Colonic mucosa (tissue), 4 donors: ENCODE results near the gene TRPM6. TPM values are rescaled to one million over a fixed set of nuclear protein-coding genes. Genes with fewer than 3 reads are reported as not detected.
"Not testable (repeated sequence)": the region's sequence is repeated elsewhere in the genome, so short reads cannot be mapped to it uniquely, and the experiment has no call there.

Experiments used
- DNase-seq: peaks from one replicate; pipeline ENCODE4 v3.0.0-alpha.2; 2020
- H3K27ac ChIP-seq: fragments of 200-600 bp; one replicate; pipeline ENCODE4 v1.8.0; 2021
- H3K27me3 ChIP-seq: fragments of 200-600 bp; one replicate; pipeline ENCODE4 v1.8.0; 2021
- H3K36me3 ChIP-seq: fragments of 200-600 bp; one replicate; pipeline ENCODE4 v1.8.0; 2021
- H3K4me1 ChIP-seq: fragments of 200-600 bp; one replicate; pipeline ENCODE4 v1.8.0; 2021; ENCODE audit warnings: mild to moderate bottlenecking
- H3K4me3 ChIP-seq: fragments of 200-600 bp; one replicate; pipeline ENCODE4 v1.8.0; 2021
- H3K9ac ChIP-seq, 2 donors: one replicate each; pipeline ENCODE4 v1.7.0; 2013; ENCODE audit warnings: control low read depth in 2 of 2, low read depth in 2 of 2, low read length in 2 of 2
- H3K9me3 ChIP-seq: fragments of 200-600 bp; one replicate; pipeline ENCODE4 v1.8.0; 2021
- intact Hi-C: fragments of 100-400 bp; cut with DNase I; formaldehyde crosslinking; loops from one replicate; pipeline ENCODE4 v1.14.1; 2022
- total RNA-seq, 2 donors: library from RNA; stranded (reverse); fragmentation: NEBNext Ultra II Directional in 1 of 2; extraction: Animal tissue kit (Norgen Biotek cat#: 25700) in 1 of 2; gene quantifications; one replicate each; pipeline ENCODE4 v1.2.1, GENCODE V29; 2021
- TF ChIP-seq, protein P1 (sequence below): fragments of 200-600 bp; IDR thresholded peaks from one replicate; pipeline ENCODE4 v1.8.0; 2022; ENCODE audit warnings: antibody characterized with exemption, mild to moderate bottlenecking
- donor health status: healthy.
- donor health status: DM: no; HTN: no; CAD: no.
- donor health status: DM: no; HTN: no; CAD: no.

The TRPM6 gene
- total RNA-seq, 2 donors from 2014 or later = 15.1 to 44.1 TPM

DNA sequence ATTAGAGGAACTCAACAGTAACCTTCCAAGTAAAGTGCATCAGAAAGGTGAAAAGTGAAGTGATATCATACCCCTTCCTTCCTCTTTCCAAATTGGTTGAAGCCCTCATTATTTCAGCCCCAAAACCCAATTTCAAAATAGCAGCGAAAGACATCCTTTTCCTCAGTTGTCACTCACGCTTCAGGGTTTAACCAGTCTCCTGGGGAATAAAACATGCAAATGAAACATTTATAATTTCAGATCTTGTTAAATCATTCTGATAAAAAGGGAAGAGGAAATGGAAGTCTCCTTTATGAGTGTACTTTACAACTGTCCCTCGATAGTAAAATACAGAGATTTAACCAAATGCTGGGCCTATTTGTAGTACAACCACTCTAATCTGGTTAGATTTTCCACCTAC is 22.5 kb downstream of the TRPM6 start:
- TF ChIP-seq, protein P1, sequence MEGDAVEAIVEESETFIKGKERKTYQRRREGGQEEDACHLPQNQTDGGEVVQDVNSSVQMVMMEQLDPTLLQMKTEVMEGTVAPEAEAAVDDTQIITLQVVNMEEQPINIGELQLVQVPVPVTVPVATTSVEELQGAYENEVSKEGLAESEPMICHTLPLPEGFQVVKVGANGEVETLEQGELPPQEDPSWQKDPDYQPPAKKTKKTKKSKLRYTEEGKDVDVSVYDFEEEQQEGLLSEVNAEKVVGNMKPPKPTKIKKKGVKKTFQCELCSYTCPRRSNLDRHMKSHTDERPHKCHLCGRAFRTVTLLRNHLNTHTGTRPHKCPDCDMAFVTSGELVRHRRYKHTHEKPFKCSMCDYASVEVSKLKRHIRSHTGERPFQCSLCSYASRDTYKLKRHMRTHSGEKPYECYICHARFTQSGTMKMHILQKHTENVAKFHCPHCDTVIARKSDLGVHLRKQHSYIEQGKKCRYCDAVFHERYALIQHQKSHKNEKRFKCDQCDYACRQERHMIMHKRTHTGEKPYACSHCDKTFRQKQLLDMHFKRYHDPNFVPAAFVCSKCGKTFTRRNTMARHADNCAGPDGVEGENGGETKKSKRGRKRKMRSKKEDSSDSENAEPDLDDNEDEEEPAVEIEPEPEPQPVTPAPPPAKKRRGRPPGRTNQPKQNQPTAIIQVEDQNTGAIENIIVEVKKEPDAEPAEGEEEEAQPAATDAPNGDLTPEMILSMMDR = no peak

DNA sequence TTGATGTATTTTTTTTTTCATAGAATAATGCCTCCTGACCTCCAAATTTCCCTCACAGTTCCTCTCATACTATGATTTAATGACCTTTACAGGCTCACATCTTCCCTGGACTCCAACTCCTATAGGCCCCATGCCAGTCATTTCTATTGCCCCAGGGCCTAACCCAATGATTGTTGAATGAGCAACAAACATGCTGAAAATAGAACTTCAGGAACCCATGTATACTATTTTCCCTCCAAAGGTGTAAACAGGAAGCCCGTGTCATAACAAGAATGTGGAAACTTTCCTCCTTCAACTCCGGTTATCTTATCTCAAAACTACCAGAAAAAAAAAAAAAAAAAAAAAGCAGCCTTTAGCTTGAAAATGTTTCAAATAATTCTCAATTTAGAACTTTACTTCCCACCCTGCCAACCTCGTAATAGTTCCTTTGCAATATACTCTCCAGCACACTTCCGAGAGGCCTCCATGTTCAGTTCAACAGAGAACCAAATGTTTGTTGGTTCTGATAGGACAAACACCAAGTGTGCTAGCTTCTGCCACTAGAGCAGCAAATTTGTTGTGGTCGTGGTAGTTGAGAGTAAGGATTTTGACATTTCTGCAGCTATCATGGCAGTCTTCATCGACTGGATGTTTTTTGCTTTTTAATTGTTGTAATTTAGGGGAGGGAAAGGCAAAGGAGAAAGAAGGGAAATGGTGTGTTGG is 25.8 kb downstream of the TRPM6 start:
- intact Hi-C loops = no loop called here
- Histone ChIP-seq H3K27ac (no peak overlapping the region), H3K4me1 (no peaks in the 10 kb centered on the region), H3K4me3 (no peak overlapping the region), H3K9me3 (no peaks in the 10 kb centered on the region), H3K9ac (no peak overlapping the region), H3K36me3 (no peaks in the 10 kb centered on the region), H3K27me3 (no peaks in the 10 kb centered on the region)
- TF ChIP-seq, protein P1 = no peak
- DNase-seq = no peak

More for the DNA sequence above, 22.5 kb downstream of the TRPM6 start:
- H3K4me1 ChIP-seq = no peaks in the 10 kb centered on the region
- no peak overlapping the region for H3K9ac ChIP-seq
- H3K27me3 ChIP-seq = no peaks in the 10 kb centered on the region
- no peaks in the 10 kb centered on the region for H3K36me3 ChIP-seq
- DNase-seq = no peak
- intact Hi-C loops = no loop called here
- peak overlapping the region; percentile 30 for H3K27ac ChIP-seq
- no peaks in the 10 kb centered on the region for H3K9me3 ChIP-seq
- H3K4me3 ChIP-seq = no peak overlapping the region

DNA sequence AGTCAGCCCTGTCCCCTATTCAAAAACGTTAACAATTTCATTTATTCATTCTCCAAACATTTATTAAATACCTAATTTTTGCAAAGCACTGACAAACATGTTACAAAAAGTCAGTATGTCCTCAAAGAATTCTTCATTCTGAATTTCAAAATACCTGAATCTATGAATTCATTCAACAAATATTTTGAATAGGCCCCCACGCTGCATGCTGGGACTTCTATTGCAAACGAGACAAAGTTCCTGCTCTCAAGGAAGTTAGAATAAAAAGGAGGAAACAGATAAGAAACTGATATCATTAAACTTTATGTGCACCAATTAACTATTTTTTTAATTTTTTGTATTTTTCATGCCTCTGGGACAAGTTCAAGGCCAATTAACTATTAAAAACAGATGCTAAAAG is 26.6 kb downstream of the TRPM6 start:
- H3K9me3 ChIP-seq = no peaks in the 10 kb centered on the region
- no peak overlapping the region for H3K9ac ChIP-seq
- no peaks in the 10 kb centered on the region for H3K4me1 ChIP-seq
- H3K36me3 ChIP-seq = no peaks in the 10 kb centered on the region
- no peak overlapping the region for H3K27ac ChIP-seq
- DNase-seq = no peak
- TF ChIP-seq, protein P1 = no peak
- H3K4me3 ChIP-seq = no peak overlapping the region
- no peaks in the 10 kb centered on the region for H3K27me3 ChIP-seq
- intact Hi-C loops = no loop called here

DNA sequence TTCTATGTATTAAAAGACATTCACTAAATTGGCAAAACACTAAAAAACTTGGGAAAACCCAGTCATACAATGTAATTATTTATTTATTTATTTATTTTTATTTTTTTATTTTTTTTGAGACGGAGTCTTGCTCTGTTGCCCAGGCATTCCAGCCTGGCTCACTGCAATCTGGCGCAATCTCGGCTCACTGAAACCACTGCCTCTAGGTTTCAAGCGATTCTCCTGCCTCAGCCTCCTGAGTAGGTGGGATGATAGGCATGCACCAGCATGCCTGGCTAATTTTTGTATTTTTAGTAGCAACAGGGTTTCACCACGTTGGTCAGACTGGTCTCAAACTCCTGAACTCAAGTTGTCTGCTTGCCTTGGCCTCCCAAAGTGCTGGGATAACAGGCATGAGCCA is 27.5 kb downstream of the TRPM6 start:
- H3K27me3 ChIP-seq, H3K27ac ChIP-seq, DNase-seq, H3K36me3 ChIP-seq, H3K4me1 ChIP-seq, H3K4me3 ChIP-seq, H3K9me3 ChIP-seq, intact Hi-C loops, H3K9ac ChIP-seq: not testable (repeated sequence)

DNA sequence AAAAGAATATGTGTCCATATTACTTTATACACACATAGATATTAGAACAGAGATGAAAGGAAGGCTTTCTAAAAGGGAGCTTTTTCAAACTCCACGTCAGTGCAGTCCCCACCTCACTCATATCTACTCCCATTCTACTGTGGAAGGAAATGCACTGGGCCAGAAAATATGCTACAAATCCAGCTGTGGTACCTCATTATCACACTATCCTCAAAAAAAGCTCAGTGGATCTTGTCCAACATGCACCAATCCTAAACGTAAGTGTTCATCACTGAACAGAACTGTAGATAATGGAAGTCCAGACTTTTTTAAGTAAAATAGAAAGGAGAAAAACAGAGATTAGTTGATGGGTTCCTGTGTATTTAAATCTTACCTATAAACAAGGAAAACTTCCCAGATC is 27.9 kb downstream of the TRPM6 start:
- Histone ChIP-seq H3K9me3 (no peaks in the 10 kb centered on the region), H3K27ac (no peak overlapping the region), H3K9ac (no peak overlapping the region), H3K4me1 (no peaks in the 10 kb centered on the region), H3K36me3 (no peaks in the 10 kb centered on the region), H3K27me3 (no peaks in the 10 kb centered on the region), H3K4me3 (no peak overlapping the region)
- intact Hi-C loops = no loop called here
- TF ChIP-seq, protein P1 = no peak
- no peak for DNase-seq

DNA sequence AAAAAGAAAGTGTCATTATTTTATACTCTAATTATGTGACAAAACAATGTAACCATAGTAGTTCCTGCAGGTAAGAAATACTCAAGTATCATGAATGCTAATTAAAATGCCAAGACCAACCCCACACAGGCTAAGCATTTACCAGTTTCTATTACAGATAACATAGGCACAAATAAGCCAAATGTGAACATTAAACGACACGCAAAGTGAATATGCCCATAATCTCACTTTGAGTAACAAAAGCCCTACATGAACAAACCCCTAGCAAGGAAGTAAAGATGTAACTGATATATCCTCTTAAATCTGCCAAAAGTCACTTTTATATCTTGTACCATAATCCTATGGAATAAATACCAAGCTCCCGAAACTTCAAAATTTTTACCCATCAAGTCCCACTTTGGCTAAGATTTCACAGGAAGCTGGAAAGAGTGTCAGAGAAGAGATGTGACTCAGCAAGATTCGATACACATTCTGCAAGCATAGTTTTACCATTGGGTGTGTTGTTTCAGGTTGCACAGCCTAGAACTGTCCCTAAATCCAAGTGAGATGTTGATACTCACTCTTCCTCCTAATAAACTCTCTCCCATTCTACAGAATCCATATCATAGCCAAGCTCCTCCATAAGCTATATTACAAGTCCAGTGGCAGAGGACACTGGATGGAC is 28.8 kb downstream of the TRPM6 start:
- DNase-seq = no peak
- no peaks in the 10 kb centered on the region for H3K27me3 ChIP-seq
- TF ChIP-seq, protein P1 = no peak
- no peaks in the 10 kb centered on the region for H3K36me3 ChIP-seq
- H3K4me1 ChIP-seq = no peaks in the 10 kb centered on the region
- no peak overlapping the region for H3K9ac ChIP-seq
- H3K4me3 ChIP-seq = no peak overlapping the region
- no peak overlapping the region for H3K27ac ChIP-seq
- intact Hi-C loops = no loop called here
- H3K9me3 ChIP-seq = no peaks in the 10 kb centered on the region
